IMR-90 (cell line): ENCODE results near the gene CHRM5. TPM values are rescaled to one million over a fixed set of nuclear protein-coding genes. Genes with fewer than 3 reads are reported as not detected.

ENCODE experiments used
- ATAC-seq: fragments of 200-7000 bp; cut with Tn5 transposase; 2 replicates; pipeline ENCODE4 v1.9.1; 2020; ENCODE audit warnings: low read depth, mild to moderate bottlenecking, moderate library complexity
- BruUV-seq: library from RNA; stranded (reverse); fragments of 400-500 nt; replicated peaks from 2 replicates; lab custom pipeline; 2021; lab: Mats Ljungman, UMichigan
- CTCF ChIA-PET: fragments of 300-600 bp; formaldehyde crosslinking; extraction: SDS; loops from one replicate; lab custom pipeline; 2021; ENCODE audit warnings: antibody characterized with exemption; lab: Yijun Ruan, JAX
- POLR2A ChIA-PET: fragments of 300-600 bp; sonication (Branson Sonifier 250); formaldehyde crosslinking; loops from one replicate; lab custom pipeline; 2022; ENCODE audit warnings: antibody characterized with exemption; ENCODE audit not compliant: unreplicated experiment; lab: Charles Lee
- DNase-seq: peaks from one replicate; pipeline ENCODE4 v3.0.0; 2013
- H2AFZ ChIP-seq: replicated peaks from 2 replicates; pipeline ENCODE3; 2013; ENCODE audit warnings: low read length, mild to moderate bottlenecking; ENCODE audit not compliant: poor library complexity
- H2AK5ac ChIP-seq: 2 replicates; pipeline ENCODE4 v1.6.1; 2013; ENCODE audit warnings: low read depth, low read length, inconsistent platforms
- H2AK9ac ChIP-seq: replicated peaks from 2 replicates; pipeline ENCODE3; 2013; ENCODE audit warnings: mild to moderate bottlenecking, low read depth, low read length, moderate library complexity; ENCODE audit not compliant: poor library complexity
- H2BK120ac ChIP-seq: 2 replicates; pipeline ENCODE4 v1.6.1; 2013; ENCODE audit warnings: low read depth, low read length, inconsistent platforms
- H2BK15ac ChIP-seq: 3 replicates; pipeline ENCODE4 v1.6.1; 2013; ENCODE audit warnings: low read depth, low read length, inconsistent platforms
- H2BK20ac ChIP-seq: 2 replicates; pipeline ENCODE4 v1.6.1; 2013; ENCODE audit warnings: low read depth, mild to moderate bottlenecking, inconsistent platforms, low read length, moderate library complexity
- H2BK5ac ChIP-seq: 2 replicates; pipeline ENCODE4 v1.6.1; 2013; ENCODE audit warnings: mild to moderate bottlenecking, low read depth, low read length, inconsistent platforms; ENCODE audit not compliant: poor library complexity, severe bottlenecking
- H3K14ac ChIP-seq: replicated peaks from 2 replicates; pipeline ENCODE4 v1.6.1; 2013; ENCODE audit warnings: low read depth, low read length, inconsistent platforms
- H3K18ac ChIP-seq: 2 replicates; pipeline ENCODE4 v1.6.1; 2013; ENCODE audit warnings: low read depth, low read length, control low read depth
- H3K23ac ChIP-seq: 2 replicates; pipeline ENCODE4 v1.6.1; 2013; ENCODE audit warnings: low read depth, low read length, inconsistent platforms
- H3K27ac ChIP-seq: 2 replicates; pipeline ENCODE4 v1.5.1; 2013; ENCODE audit warnings: mild to moderate bottlenecking, control low read depth, low read length; ENCODE audit not compliant: insufficient read depth
- H3K27me3 ChIP-seq: 2 replicates; pipeline ENCODE4 v1.6.1; 2013; ENCODE audit warnings: low read length; ENCODE audit not compliant: control insufficient read depth, insufficient read depth
- H3K36me3 ChIP-seq: 2 replicates; pipeline ENCODE4 v1.6.1; 2013; ENCODE audit warnings: low read length, mixed read lengths; ENCODE audit not compliant: control insufficient read depth, insufficient read depth
- H3K4ac ChIP-seq: 2 replicates; pipeline ENCODE4 v1.6.1; 2013; ENCODE audit warnings: low read depth, low read length, inconsistent platforms
- H3K4me1 ChIP-seq: 2 replicates; pipeline ENCODE4 v1.6.1; 2013; ENCODE audit warnings: low read length, mixed read lengths; ENCODE audit not compliant: control insufficient read depth, insufficient read depth
- H3K4me2 ChIP-seq: 2 replicates; pipeline ENCODE4 v1.6.1; 2013; ENCODE audit warnings: low read depth, mild to moderate bottlenecking, control low read depth, low read length, moderate library complexity
- H3K4me3 ChIP-seq: 2 replicates; pipeline ENCODE4 v1.5.1; 2013; ENCODE audit warnings: low read depth, mild to moderate bottlenecking, control low read depth, low read length, moderate library complexity; ENCODE audit not compliant: insufficient read depth
- H3K56ac ChIP-seq: 2 replicates; pipeline ENCODE4 v1.6.1; 2013; ENCODE audit warnings: low read length, inconsistent platforms; ENCODE audit not compliant: insufficient read depth; ENCODE audit errors: extremely low read depth
- H3K79me1 ChIP-seq, 2 experiments: 2 replicates each; pipeline ENCODE4 v1.6.1; 2013; ENCODE audit warnings: low read length in 2 of 2, inconsistent platforms in 1 of 2, low read depth in 1 of 2
- H3K9ac ChIP-seq: 2 replicates; pipeline ENCODE4 v1.6.1; 2013; ENCODE audit warnings: low read depth, low read length, control low read depth
- H3K9me1 ChIP-seq: 2 replicates; pipeline ENCODE4 v1.6.1; 2013; ENCODE audit warnings: low read length, inconsistent platforms; ENCODE audit not compliant: insufficient read depth
- H3K9me3 ChIP-seq: 2 replicates; pipeline ENCODE4 v1.6.1; 2013; ENCODE audit warnings: low read length; ENCODE audit not compliant: control insufficient read depth, insufficient read depth
- H4K20me1 ChIP-seq: 2 replicates; pipeline ENCODE4 v1.6.1; 2013; ENCODE audit warnings: low read length, inconsistent platforms; ENCODE audit not compliant: insufficient read depth
- H4K5ac ChIP-seq: 2 replicates; pipeline ENCODE4 v1.6.1; 2013; ENCODE audit warnings: mild to moderate bottlenecking, low read depth, low read length, control low read depth
- H4K8ac ChIP-seq, 2 experiments: 2 replicates each; pipeline ENCODE4 v1.6.1; 2013; ENCODE audit warnings: low read depth in 2 of 2, low read length in 2 of 2, control low read depth in 1 of 2, inconsistent platforms in 1 of 2
- H4K91ac ChIP-seq: 2 replicates; pipeline ENCODE4 v1.6.1; 2013; ENCODE audit warnings: low read depth, low read length, inconsistent platforms; ENCODE audit not compliant: insufficient read depth
- CTCF ChIP-seq: conservative IDR thresholded peaks from 2 replicates; pipeline ENCODE4 v1.5.1; 2012; ENCODE audit warnings: mild to moderate bottlenecking, low read depth, low read length, improper control_type of control experiment
- FOS ChIP-seq: fragments of 150-350 bp; IDR thresholded peaks from 2 replicates; pipeline ENCODE4 v1.6.1; 2016; ENCODE audit warnings: low read depth, low read length
- MAFK ChIP-seq: IDR thresholded peaks from 2 replicates; pipeline ENCODE4 v1.6.1; 2012; ENCODE audit warnings: low read depth, low read length, improper control_type of control experiment
- MXI1 ChIP-seq: IDR thresholded peaks from 2 replicates; pipeline ENCODE4 v1.6.1; 2012; ENCODE audit warnings: low read depth, mild to moderate bottlenecking, low read length, moderate library complexity, borderline replicate concordance
- POLR2A ChIP-seq: IDR thresholded peaks from 2 replicates; pipeline ENCODE4 v1.6.1; 2012; ENCODE audit warnings: mild to moderate bottlenecking, low read depth, low read length
- RCOR1 ChIP-seq: IDR thresholded peaks from 2 replicates; pipeline ENCODE4 v1.6.1; 2012; ENCODE audit warnings: mild to moderate bottlenecking, low read length, improper control_type of control experiment; ENCODE audit not compliant: insufficient replicate concordance
- RFX5 ChIP-seq: IDR thresholded peaks from 2 replicates; pipeline ENCODE4 v1.8.0; 2012; ENCODE audit warnings: low read depth, mild to moderate bottlenecking, low read length, moderate library complexity
- WGBS, 2 experiments: methylation state at CpG; one replicate each; pipeline versions ENCODE4 v1.1.5 to v1.1.7; 2013; ENCODE audit warnings: missing lambda C conversion rate in 2 of 2; ENCODE audit not compliant: insufficient read length in 1 of 2; ENCODE audit errors: extremely low coverage in 2 of 2; 5-methylcytosine and 5-hydroxymethylcytosine counted together
- dilution Hi-C: fragments of 300-500 bp; cut with HindIII; formaldehyde crosslinking; loops from one replicate; pipeline ENCODE4 v1.14.3; 2018; ENCODE audit warnings: low sequenced_read_pairs; ENCODE audit not compliant: unreplicated experiment
- in situ Hi-C: fragments of 300-500 bp; cut with MboI; formaldehyde crosslinking; loops from 3 replicates; pipeline ENCODE4 v1.14.3; 2019; ENCODE audit warnings: low sequenced_read_pairs, inconsistent platforms, mixed read lengths
- intact Hi-C: fragments of 100-400 bp; cut with micrococcal nuclease; formaldehyde crosslinking; loops from 2 replicates; pipeline ENCODE4 v1.10.0; 2022
- polyA plus RNA-seq, 3 experiments: library from polyadenylated mRNA; depleted of rRNA; stranded (reverse); fragments of >200 nt; gene quantifications; 2 replicates each; pipeline ENCODE4 v1.2.3, GENCODE V29; 2012; ENCODE audit warnings: low replicate concordance in 1 of 3
- total RNA-seq: library from RNA; depleted of rRNA; stranded (reverse); fragments of >200 nt; gene quantifications from 2 replicates; pipeline ENCODE4 v1.2.3, GENCODE V29; 2012
- TF ChIP-seq, protein P1 (sequence below): fragments of 150-350 bp; IDR thresholded peaks from 2 replicates; pipeline ENCODE4 v1.6.1; 2017; ENCODE audit warnings: mild to moderate bottlenecking, antibody characterized with exemption, low read length, low read depth

Gene CHRM5
- total and polyA plus RNA-seq, 2 of the 4 experiments (the other 2 are of a cell fraction): under 0.01 to 0.03 TPM

- no peak overlapping the region for H3K9ac ChIP-seq
- CTCF ChIA-PET: no interaction called here
- WGBS, 2 experiments: 78% methylated on average over 3 of the region's 4 CpGs; no CpG with 5 or more reads in 1 of the 2 experiments
- dilution Hi-C loops: no loop called here
- no peak overlapping the region for H2BK120ac ChIP-seq
- no peaks in the 10 kb centered on the region for H3K4me1 ChIP-seq
- no peak overlapping the region for H3K23ac ChIP-seq
- no peak overlapping the region for H4K91ac ChIP-seq
- no peak overlapping the region for H3K56ac ChIP-seq
- intact Hi-C loops: no loop called here
- DNase-seq: no peak
- H3K9me3 ChIP-seq: no peaks in the 10 kb centered on the region
- no peaks in the 10 kb centered on the region for H3K9me1 ChIP-seq
- H2AK5ac ChIP-seq: no peak overlapping the region
- H4K5ac ChIP-seq: no peak overlapping the region
- H3K36me3 ChIP-seq: no peaks in the 10 kb centered on the region
- H2BK5ac ChIP-seq: no peak overlapping the region
- H3K27me3 ChIP-seq: no peaks in the 10 kb centered on the region
- POLR2A ChIA-PET: no interaction called here
- no peak overlapping the region for H2BK20ac ChIP-seq
- no peak overlapping the region for H3K4me3 ChIP-seq
- H4K20me1 ChIP-seq: no peaks in the 10 kb centered on the region
- H3K4ac ChIP-seq: no peak overlapping the region
- no peak overlapping the region for H3K18ac ChIP-seq
- H3K4me2 ChIP-seq: no peak overlapping the region
- no peak overlapping the region for H4K8ac ChIP-seq
- TF ChIP-seq RFX5 (no peak), FOS (no peak), CTCF (no peak), RCOR1 (no peak), MAFK (no peak), MXI1 (no peak), POLR2A (no peak)
- TF ChIP-seq, protein P1, sequence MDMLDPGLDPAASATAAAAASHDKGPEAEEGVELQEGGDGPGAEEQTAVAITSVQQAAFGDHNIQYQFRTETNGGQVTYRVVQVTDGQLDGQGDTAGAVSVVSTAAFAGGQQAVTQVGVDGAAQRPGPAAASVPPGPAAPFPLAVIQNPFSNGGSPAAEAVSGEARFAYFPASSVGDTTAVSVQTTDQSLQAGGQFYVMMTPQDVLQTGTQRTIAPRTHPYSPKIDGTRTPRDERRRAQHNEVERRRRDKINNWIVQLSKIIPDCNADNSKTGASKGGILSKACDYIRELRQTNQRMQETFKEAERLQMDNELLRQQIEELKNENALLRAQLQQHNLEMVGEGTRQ: no peak
- H2AFZ ChIP-seq: no peak overlapping the region
- H3K14ac ChIP-seq: no peak overlapping the region
- H2AK9ac ChIP-seq: no peak overlapping the region
- no peaks in the 10 kb centered on the region for H3K79me1 ChIP-seq
- ATAC-seq: no peak
- no peak overlapping the region for H2BK15ac ChIP-seq
- in situ Hi-C loops: no loop called here
- no TSS peak for BruUV-seq
- no peak overlapping the region for H3K27ac ChIP-seq
Measured at GRCh38 chr15:34076785-34077184, 108.5 kb downstream of the CHRM5 start.
